A673 (cell line): ENCODE results near the gene MYLK.

Experiments used
- CTCF ChIP-seq: fragments of 300-800, 200-600 bp; sonication (generic); conservative IDR thresholded peaks from 2 replicates; pipeline ENCODE4 v1.5.1; 2017; ENCODE audit warnings: low read depth, mild to moderate bottlenecking, antibody characterized with exemption, low read length, moderate library complexity, mixed read lengths
- EZH2 ChIP-seq: fragments of 200-600 bp; sonication (generic); IDR thresholded peaks from 2 replicates; pipeline ENCODE4 v1.6.1; 2017; ENCODE audit warnings: borderline replicate concordance, low read depth, mild to moderate bottlenecking, mixed read lengths, antibody characterized with exemption, low read length; ENCODE audit not compliant: poor library complexity, severe bottlenecking

- TF ChIP-seq CTCF (no peak), EZH2 (no peak)
Observed at GRCh38 chr3:123788710-123789109, 95.4 kb downstream of the MYLK start.
